HG03108 (cell line): ENCODE data around the gene CEP104.

Experiments
- ATAC-seq: cut with Tn5 transposase; IDR thresholded peaks from one replicate; pipeline ENCODE4 v1.9.1; 2021; ENCODE audit warnings: moderate library complexity; ENCODE audit not compliant: unreplicated experiment

CEP104 gene

DNA sequence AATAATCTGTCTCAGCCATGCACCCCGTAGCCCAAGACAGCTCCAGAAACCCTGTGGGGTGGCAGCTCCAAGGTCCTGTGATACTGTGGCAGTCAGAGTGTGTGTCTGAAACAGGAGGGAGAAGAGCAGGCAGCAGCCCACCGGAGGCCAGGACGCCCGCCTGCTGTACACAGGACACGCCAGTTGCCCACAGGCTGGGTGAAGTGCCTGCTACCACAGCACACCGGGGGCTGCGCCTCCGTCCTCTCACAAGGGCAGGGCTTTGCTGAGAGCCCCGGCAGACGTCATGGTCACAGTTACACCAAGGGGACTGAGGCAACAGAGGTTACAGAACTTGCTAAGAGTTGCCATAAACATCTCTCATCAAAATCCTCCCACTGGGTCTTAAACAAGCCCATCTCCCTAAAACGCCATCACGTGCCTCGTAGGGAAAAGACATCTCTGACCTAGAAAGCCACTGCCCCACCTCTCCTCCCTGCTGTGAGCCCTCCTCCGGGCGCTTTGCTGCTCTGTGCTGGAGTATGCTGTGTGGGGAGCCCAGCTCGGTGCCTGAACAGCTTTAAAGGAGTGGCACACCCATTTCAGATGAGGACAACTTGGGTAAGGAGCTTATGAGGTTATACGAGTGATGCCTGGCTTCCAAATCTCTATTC is 37.7 kb upstream of the CEP104 start:
- ATAC-seq: no peak

GRCh38 chr1:3893190-3893589 is 36.2 kb upstream of the CEP104 start:
- no peak for ATAC-seq

GRCh38 chr1:3892748-3893147 is 35.7 kb upstream of the CEP104 start:
- no peak for ATAC-seq

DNA sequence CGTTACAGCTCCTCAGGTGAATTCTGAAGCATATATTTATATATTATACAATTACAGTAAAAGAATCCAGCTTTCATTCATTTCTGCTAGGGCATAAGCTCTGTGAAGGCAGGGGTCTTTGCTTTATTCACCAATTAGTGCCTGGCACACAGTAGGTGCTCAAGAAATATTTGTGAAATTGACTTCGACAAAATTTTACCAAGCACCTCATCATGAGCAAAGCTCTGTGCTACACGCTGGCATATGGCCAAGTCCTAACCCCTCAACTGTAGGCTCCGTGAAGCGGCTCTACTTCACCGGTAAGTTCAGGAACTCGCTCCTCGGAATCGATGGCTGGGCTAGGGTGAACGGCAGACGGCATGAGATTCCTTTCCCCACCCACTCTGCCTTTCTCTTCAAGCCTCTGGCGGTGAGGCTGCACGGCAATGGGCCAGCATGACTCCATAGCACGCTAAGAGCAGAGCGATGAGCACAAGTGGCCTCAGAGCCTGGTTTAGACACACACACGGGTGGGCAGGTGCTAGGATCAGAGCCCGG is 34.4 kb upstream of the CEP104 start:
- ATAC-seq: no peak

DNA sequence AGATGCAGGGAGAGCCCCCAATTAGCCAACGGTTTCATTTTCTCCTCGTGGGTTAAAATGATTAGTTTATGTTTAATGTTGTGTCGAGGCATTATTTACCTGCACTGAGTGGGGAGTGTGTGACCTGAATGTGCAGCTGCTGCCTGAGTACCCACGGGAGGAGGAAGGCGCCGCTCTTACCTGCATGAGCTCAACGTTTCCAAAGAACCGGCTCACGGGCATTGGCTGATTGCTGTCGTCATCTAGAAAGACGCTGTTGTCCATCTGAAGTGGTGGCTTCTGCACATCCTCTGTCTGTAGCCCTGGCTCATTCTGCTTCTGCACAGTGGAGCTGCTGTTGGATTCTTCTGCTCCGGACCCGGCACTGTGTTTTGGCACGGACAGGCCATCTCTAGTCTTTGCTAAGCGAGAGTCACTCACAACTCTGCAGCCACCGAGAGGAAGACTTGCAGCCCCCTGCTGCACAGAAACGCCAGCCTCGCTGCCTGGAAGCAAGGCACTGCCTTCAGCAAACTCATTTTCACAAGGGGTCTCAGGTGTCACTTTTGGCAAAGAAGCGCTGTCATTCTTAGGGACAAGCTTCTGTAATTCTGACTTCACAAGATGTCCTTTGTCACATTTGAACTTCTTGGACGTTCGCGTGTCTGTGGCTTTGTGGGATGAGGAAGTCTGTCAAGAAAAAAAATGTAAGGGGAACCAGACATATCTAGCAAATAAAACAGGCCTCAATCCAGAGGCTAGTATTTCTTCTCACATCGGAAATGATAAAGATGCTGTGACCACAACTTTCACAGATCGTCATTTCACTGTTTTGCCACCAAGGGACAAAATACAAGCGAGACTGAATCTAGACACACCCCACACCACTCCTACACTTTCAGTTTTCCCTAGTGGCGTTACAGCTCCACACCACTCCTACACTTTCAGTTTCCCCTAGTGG is 33.6 kb upstream of the CEP104 start:
- ATAC-seq: no peak

- no peak for ATAC-seq
Measured at GRCh38 chr1:3889936-3890335, 32.9 kb upstream of the CEP104 start.

GRCh38 chr1:3888301-3888700 is 31.3 kb upstream of the CEP104 start:
- ATAC-seq: no peak

DNA sequence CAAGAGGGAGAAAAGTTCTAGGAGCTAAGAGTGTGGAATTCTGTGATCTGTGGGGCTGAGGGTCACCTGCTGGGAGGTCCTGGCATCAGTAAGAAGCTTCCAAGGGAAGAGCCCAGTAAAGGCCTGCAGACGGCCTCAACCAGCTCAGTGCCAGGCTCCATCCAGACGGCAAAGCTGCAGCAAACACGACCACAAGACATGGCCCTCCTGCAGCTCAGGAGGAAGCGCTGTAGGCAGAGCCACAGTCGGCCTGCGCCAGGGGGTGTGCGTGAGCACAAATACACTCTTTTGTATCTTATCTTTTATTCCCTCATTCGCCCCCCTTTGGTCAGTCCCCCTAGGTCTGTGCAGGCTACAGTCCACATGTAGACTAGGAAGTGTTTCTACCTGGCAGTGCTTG is 29.7 kb upstream of the CEP104 start:
- ATAC-seq: no peak

- no peak for ATAC-seq
Measured at GRCh38 chr1:3886106-3886670, 29.2 kb upstream of the CEP104 start.

DNA sequence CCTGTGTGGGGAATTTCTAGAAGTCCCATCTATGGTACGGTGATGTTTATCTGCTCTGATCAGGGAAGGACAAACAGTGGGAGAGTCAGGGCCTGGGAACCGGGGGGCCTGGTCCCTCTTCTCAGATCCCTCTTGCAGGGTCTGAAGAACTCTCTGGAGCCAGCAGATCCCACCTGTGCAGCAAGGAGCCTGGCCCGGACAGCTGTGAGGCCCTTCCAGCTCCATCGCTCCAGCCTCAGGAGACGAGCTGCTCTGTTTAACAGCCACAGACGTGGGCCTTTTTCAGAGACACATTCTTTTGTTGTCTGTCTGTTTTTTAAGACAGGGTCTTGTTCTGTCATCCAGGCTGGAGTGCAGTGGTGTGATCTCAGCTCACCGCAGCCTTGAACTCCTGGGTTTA is 28.6 kb upstream of the CEP104 start:
- no peak for ATAC-seq

DNA sequence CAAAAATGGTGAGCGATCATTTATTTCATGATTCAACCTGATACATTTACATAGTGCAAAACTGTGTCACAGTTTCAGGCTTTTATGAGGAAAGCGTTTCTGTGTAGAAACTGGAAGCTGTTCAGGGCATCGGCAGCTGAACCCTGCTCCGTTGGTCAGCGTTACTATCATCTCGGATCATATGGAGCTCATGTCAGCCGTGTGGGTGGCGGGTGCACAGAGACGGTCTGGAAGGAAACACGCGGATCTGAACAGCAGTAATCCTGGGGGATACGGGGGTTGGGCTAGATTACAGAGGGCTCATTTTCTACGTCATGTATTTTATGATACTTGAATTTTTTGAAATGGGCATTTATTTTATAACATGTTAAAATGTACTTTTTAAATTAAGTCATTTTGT is 28.0 kb upstream of the CEP104 start:
- ATAC-seq: no peak

DNA sequence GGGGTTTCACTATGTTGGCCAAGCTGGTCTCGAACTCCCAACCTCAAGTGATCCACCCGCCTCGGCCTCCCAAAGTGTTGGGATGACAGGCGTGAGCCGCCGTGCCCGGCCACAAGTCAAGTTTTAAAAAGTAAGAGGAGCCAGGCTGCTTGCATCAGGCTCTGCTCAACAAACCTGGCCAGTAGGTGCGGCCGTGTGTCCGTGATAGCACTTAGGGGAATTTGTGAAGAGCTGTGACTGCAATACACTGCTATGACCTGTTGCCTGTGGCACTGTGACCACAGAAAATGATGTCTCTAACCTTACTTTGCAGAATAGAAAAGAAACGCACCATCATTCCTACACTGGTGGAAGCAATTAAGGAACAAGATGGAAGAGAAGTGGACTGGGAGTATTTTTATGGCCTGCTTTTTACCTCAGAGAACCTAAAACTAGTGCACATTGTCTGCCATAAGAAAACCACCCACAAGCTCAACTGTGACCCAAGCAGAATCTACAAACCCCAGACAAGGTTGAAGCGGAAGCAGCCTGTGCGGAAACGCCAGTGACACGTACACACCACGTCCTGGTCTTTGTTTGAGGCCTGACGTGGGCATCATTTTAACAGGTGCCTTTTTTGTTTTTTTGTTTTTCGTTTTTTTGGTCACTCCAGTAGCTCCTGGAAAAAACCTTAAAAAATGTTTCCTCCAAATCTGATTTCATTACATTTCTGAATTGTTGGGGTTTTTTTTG is 26.3 kb upstream of the CEP104 start:
- ATAC-seq: no peak

GRCh38 chr1:3881193-3881480 is 24.1 kb upstream of the CEP104 start:
- ATAC-seq: no peak

DNA sequence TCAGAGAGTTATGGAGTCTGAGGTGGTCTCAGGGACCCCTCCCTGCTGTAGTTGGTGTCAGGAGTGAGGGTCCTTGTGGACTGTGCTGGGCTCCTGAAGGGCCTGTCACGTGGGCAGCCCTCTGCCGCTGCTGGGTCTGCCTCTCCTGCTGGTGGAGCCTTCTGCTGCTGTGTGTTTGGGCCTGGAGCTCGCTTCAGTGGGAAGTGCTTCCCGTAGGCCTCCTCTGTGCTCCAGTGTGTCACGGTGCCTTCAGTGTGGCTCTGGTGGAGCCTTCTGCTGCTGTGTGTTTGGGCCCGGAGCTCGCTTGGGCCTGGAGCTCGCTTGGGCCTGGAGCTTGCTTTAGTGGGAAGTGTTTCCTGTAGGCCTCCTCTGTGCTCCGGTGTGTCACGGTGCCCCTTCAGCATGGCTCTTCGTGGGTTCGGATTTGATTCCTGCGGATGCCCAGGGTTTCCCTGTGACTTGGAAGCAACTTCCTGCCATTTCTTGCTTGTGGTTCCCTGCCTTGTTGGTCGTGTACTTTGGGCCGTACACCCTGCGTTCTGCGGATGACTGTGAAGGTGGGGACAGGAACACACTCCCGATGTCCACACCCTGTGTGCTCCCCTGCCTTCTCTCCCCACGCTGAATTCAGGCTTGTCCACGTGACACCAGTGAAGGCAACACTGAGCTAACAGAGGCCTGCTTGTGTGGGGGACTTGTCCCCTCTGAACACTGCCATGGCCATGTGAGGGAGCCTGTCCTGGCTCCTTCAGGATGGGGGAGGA is 23.6 kb upstream of the CEP104 start:
- ATAC-seq: no peak

GRCh38 chr1:3879787-3880428 is 22.9 kb upstream of the CEP104 start:
- no peak for ATAC-seq

DNA sequence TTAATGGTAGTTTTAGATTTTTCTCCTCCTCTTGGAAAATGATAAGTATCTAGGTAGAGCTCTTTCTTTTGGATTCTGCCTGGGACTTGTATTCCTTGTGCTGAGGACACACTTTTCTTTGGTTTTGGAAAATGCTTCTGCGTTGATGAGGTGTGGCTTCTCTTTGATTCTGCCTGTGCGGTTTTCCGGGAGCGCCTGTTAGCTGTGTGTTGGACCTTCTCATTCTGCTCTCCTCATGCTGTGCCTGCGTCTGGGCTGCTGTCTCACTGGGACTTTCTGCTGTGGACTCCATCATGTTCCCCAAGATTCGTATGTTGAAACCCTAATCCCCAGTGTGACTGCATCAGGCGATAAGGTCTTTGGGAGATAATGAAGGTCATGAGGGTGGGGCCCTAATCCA is 22.1 kb upstream of the CEP104 start:
- ATAC-seq: no peak

GRCh38 chr1:3876716-3877115 is 19.7 kb upstream of the CEP104 start:
- no peak for ATAC-seq

DNA sequence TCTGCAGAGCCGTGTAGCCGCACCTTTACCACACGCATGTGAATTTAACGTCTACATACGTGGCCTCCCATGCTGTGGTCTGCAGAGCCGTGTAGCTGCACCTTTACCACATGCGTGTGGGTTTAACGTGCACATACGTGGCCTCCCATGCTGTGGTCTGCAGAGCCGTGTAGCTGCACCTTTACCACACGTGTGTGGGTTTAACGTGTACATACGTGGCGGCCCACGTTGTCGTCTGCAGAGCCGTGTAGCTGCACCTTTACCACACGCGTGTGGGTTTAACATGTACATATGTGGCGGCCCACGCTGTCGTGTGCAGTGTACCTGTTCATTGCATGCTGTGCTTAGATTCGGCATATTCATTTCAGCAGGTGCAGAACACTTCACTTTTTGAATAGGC is 17.7 kb upstream of the CEP104 start:
- ATAC-seq: no peak

DNA sequence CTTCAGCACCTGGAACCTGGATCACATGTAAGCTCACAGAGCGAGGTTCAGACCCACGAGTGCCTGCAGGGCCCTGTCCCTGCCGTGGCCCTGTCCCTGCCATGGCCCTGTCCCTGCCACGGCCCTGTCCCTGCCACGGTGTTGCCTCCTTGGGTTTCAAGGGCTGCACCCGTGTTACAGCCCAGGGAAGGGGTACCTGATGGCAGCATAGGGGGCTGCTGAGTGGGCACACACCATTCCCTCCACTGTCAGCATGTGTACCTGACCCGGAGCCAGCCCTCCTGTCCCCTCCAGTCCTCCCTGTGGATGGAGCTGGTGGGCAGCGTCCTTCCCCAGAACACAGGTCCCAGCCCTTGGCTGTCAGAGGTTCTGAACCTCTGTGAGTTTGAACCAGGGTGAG is 15.5 kb upstream of the CEP104 start:
- ATAC-seq: no peak

- ATAC-seq: no peak
Measured at GRCh38 chr1:3871451-3871805, 14.4 kb upstream of the CEP104 start.
